Measurements from ENCODE around the gene NDUFAF2. TPM values are rescaled to one million over a fixed set of nuclear protein-coding genes. Genes with fewer than 3 reads are reported as not detected.

The NDUFAF2 gene
- total RNA-seq, 4 donors from 2014 or later: 16.0 to 24.1 (median 20.2) TPM

DNA sequence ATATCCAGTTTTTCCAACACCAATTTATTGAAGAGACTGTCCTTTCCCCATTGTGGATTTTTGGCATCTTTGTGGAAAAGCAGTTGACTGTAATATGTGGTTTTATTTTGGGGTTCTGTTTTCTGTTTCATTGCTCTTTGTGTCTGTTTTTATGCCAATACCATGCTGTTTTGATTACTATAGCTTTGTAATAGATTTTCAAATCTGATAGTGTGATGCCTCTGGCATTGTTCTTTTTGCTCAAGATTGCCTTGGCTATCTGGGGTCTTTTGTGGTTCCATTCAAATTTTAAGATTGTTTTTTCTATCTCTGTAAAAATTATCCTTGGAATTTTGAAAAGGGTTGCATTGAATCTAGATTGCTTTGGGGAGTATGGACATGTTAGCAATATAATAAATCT lies 99.5 kb downstream of the NDUFAF2 start:
- TF ChIP-seq, protein P1, sequence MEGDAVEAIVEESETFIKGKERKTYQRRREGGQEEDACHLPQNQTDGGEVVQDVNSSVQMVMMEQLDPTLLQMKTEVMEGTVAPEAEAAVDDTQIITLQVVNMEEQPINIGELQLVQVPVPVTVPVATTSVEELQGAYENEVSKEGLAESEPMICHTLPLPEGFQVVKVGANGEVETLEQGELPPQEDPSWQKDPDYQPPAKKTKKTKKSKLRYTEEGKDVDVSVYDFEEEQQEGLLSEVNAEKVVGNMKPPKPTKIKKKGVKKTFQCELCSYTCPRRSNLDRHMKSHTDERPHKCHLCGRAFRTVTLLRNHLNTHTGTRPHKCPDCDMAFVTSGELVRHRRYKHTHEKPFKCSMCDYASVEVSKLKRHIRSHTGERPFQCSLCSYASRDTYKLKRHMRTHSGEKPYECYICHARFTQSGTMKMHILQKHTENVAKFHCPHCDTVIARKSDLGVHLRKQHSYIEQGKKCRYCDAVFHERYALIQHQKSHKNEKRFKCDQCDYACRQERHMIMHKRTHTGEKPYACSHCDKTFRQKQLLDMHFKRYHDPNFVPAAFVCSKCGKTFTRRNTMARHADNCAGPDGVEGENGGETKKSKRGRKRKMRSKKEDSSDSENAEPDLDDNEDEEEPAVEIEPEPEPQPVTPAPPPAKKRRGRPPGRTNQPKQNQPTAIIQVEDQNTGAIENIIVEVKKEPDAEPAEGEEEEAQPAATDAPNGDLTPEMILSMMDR (IDR thresholded peaks at IDR 0.05): no peak
- TF ChIP-seq POLR2A (IDR thresholded peaks at IDR 0.05): no peak

DNA sequence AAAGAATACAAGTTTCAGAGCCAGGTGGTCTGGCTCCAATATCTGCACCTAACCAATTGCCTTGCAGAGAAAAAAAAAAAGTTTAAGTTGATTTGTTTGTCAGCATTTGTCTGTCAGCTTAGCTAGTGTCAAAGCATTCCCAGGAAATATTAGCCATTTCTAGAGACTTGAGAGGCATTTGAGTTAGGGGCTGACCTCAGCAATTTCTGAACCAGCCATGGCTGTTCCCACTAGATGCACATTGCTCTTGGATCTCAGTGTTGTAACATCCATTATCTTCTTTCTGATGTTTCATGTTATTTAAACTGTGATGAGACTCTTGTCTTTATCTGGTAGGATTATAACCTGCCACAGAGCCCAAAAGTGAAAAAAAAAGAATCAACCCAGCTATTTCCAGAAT lies 102.3 kb downstream of the NDUFAF2 start:
- intact Hi-C loops (cut with DNase I): no loop called here
- H3K27me3 ChIP-seq: no peaks in the 10 kb centered on the region
- no peak for TF ChIP-seq POLR2A (IDR thresholded peaks at IDR 0.05)
- TF ChIP-seq, protein P1 (IDR thresholded peaks at IDR 0.05): no peak
- H3K36me3 ChIP-seq: no peaks in the 10 kb centered on the region
- no peak overlapping the region for H3K4me3 ChIP-seq (replicated peaks in 1 of 3)
- no peak for DNase-seq
- no peaks in the 10 kb centered on the region for H3K4me1 ChIP-seq
- no peak overlapping the region for H3K27ac ChIP-seq
- H3K9me3 ChIP-seq: no peaks in the 10 kb centered on the region

More for the DNA sequence above, 99.5 kb downstream of the NDUFAF2 start:
- H3K4me3 ChIP-seq (replicated peaks in 1 of 3): no peak overlapping the region
- no peaks in the 10 kb centered on the region for H3K4me1 ChIP-seq
- no peaks in the 10 kb centered on the region for H3K36me3 ChIP-seq
- H3K27ac ChIP-seq: no peak overlapping the region
- no peaks in the 10 kb centered on the region for H3K27me3 ChIP-seq
- no peak for DNase-seq
- intact Hi-C loops (cut with DNase I): no loop called here
- no peaks in the 10 kb centered on the region for H3K9me3 ChIP-seq

DNA sequence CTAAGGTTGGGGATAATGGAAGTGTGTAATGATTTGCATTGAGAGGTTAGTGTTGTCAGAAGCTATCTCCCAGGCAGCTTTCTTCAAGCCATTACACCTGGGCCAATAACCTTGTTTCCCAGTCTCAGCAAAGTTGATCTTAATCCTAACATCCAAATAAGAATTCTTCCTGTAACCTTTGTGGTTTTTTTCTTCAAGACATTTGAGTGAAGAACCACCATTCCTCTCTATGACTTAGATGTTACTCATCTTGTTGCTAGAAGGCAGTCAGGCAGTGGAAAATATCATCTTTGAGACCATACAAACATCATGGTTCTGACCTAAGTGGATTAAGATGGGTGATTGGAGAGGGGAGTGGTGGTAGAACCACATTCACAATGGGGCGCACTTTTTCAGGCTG lies 103.5 kb downstream of the NDUFAF2 start:
- TF ChIP-seq, protein P1 (IDR thresholded peaks at IDR 0.05): no peak
- TF ChIP-seq POLR2A (IDR thresholded peaks at IDR 0.05): no peak
- WGBS, 2 donors: 43 to 51% methylated on average over 1 of the region's 1 CpG
- no peak overlapping the region for H3K27ac ChIP-seq
- no peaks in the 10 kb centered on the region for H3K27me3 ChIP-seq
- H3K4me1 ChIP-seq: no peaks in the 10 kb centered on the region
- no peaks in the 10 kb centered on the region for H3K9me3 ChIP-seq
- H3K4me3 ChIP-seq (replicated peaks in 1 of 3): no peak overlapping the region
- no peaks in the 10 kb centered on the region for H3K36me3 ChIP-seq
- no peak for DNase-seq
- intact Hi-C loops (cut with DNase I): no loop called here

DNA sequence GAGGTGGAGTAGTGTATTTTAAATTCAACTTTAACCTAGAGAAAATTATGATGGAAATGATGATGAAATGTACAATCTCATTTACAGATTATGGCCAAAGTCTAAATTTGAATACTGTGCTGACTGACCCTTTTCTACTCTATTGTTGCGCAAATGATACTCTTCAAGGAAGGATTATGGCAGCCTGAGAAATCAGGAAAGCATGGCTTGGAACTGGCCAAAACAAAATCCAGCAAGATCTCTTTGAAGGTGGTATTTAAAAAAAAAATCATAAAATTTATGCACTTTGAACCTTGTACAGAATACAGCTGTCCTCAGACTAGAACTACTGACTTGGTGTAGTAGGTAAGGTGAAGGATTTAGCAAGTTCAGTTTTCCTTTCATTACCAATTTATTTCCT lies 105.3 kb downstream of the NDUFAF2 start:
- no peaks in the 10 kb centered on the region for H3K27me3 ChIP-seq
- H3K4me1 ChIP-seq: no peaks in the 10 kb centered on the region
- H3K27ac ChIP-seq: no peak overlapping the region
- no peaks in the 10 kb centered on the region for H3K9me3 ChIP-seq
- intact Hi-C loops (cut with DNase I): loop anchor here (5.0 kb wide), 1 partner anchor 607 kb away; no protein-coding TSS in a partner anchor
- TF ChIP-seq POLR2A (IDR thresholded peaks at IDR 0.05): no peak
- TF ChIP-seq, protein P1 (IDR thresholded peaks at IDR 0.05): no peak
- no peak for DNase-seq
- H3K36me3 ChIP-seq: no peaks in the 10 kb centered on the region
- H3K4me3 ChIP-seq (replicated peaks in 1 of 3): no peak overlapping the region
- 95 to 97% methylated on average over 1 of the region's 1 CpG for WGBS, 2 donors

DNA sequence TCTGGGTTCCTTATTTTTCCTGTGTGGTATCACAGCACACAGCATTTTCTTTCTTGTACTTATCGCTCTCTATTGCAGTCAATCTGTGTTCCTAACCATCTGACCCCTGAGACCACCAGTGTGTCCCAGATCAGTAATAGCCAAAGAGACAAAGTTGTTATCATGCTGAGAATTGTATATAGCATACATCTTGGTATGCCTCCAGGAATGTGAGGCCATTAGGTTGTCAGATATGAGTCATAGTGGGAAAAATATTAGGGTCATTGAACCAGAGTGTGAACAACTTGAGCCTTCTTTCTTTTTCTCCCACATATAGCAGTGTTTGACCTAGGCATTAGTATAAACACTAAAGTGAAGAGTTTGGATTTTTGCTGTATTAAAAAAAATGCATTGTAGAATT lies 106.3 kb downstream of the NDUFAF2 start:
- no peak overlapping the region for H3K27ac ChIP-seq
- no peaks in the 10 kb centered on the region for H3K4me1 ChIP-seq
- H3K36me3 ChIP-seq: no peaks in the 10 kb centered on the region
- DNase-seq: no peak
- intact Hi-C loops (cut with DNase I): loop anchor here (5.0 kb wide), 1 partner anchor 606 kb away; no protein-coding TSS in a partner anchor
- H3K9me3 ChIP-seq: no peaks in the 10 kb centered on the region
- WGBS, 2 donors: 90 to 91% methylated on average over 1 of the region's 1 CpG
- H3K4me3 ChIP-seq (replicated peaks in 1 of 3): no peak overlapping the region
- H3K27me3 ChIP-seq: no peaks in the 10 kb centered on the region
- no peak for TF ChIP-seq POLR2A (IDR thresholded peaks at IDR 0.05)
- TF ChIP-seq, protein P1 (IDR thresholded peaks at IDR 0.05): no peak

Data from thyroid gland (tissue), 4 donors.